Adipocyte (in vitro differentiated cells): ENCODE measurements around the gene GUCA2B.

Experiments
- DNase-seq: peaks from one replicate; pipeline ENCODE4 v3.0.0-alpha.2; 2015; ENCODE audit warnings: low read depth
- H3K27me3 ChIP-seq: replicated peaks from 2 replicates; pipeline ENCODE4 v1.7.0; 2013; ENCODE audit warnings: mild to moderate bottlenecking, low read length, moderate library complexity; ENCODE audit not compliant: control insufficient read depth, insufficient read depth
- H3K36me3 ChIP-seq: 2 replicates; pipeline ENCODE4 v1.7.0; 2013; ENCODE audit warnings: low read length, mild to moderate bottlenecking, moderate library complexity; ENCODE audit not compliant: control insufficient read depth, insufficient read depth, severe bottlenecking
- H3K4me1 ChIP-seq: 2 replicates; pipeline ENCODE4 v1.7.0; 2013; ENCODE audit warnings: mild to moderate bottlenecking, low read length, moderate library complexity; ENCODE audit not compliant: control insufficient read depth, insufficient read depth
- H3K4me3 ChIP-seq: 2 replicates; pipeline ENCODE4 v1.7.0; 2013; ENCODE audit warnings: mild to moderate bottlenecking, low read length, moderate library complexity
- H3K9ac ChIP-seq: 2 replicates; pipeline ENCODE4 v1.7.0; 2013; ENCODE audit warnings: mild to moderate bottlenecking, low read length, moderate library complexity
- H3K9me3 ChIP-seq: 2 replicates; pipeline ENCODE4 v1.7.0; 2013; ENCODE audit warnings: mild to moderate bottlenecking, low read length, moderate library complexity; ENCODE audit not compliant: control insufficient read depth

GUCA2B gene

DNA sequence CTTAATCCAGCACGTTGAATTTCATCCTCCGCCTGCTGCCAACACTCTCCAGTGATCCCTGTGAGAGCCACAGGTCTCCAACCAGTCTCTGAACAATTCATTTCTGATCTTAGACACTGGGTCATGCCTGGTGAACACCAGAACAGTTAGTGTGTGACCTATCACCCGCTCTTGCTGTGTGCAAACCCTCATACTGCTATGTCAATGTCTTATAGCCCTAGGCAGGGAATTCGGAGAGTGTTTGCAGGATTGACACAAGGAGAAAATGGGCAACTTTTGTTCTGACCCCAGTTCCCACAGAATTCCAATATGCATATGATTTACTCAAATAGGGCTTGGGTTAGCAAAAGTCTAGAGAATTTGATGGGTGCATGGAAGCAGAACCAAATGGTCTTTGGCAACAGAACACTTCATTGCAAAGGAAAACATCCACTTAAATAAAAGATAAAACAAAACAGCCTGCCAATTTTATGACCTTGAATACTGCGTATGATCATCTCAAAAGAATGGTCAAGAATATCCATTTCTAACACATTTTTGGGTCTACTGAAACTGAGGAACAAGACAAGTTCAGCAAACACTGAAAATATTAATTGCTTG is 23.0 kb upstream of the GUCA2B start:
- Histone ChIP-seq H3K27me3 (peaks cover 35% of the 10 kb centered on the region), H3K36me3 (no peaks in the 10 kb centered on the region), H3K9me3 (peaks cover 4% of the 10 kb centered on the region), H3K9ac (no peak overlapping the region), H3K4me1 (peaks cover 4% of the 10 kb centered on the region), H3K4me3 (no peak overlapping the region)
- no peak for DNase-seq

DNA sequence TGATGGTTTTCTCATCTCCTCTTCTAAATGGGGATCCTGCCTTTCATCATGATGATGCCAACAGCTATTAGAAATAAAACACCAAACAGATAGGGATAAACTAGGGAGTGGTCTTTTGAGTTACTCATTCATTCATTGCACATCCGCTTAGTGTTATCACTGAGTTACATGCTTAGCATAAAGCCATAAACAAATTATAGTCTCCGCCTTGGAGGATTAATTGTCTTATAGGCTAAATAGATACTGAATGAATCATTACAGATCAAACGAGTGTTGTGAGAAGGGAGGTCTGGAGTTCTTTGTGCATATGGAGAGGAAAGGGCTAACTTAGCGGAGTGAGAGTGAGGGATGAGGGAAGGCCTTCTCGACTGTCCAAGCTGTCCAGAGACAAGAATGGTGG is 19.8 kb upstream of the GUCA2B start:
- no peak overlapping the region for H3K4me3 ChIP-seq
- no peak for DNase-seq
- peaks cover 21% of the 10 kb centered on the region for H3K27me3 ChIP-seq
- H3K9ac ChIP-seq, result no peak overlapping the region
- H3K4me1 ChIP-seq, result peaks cover 14% of the 10 kb centered on the region
- no peaks in the 10 kb centered on the region for H3K9me3 ChIP-seq
- H3K36me3 ChIP-seq, result no peaks in the 10 kb centered on the region

DNA sequence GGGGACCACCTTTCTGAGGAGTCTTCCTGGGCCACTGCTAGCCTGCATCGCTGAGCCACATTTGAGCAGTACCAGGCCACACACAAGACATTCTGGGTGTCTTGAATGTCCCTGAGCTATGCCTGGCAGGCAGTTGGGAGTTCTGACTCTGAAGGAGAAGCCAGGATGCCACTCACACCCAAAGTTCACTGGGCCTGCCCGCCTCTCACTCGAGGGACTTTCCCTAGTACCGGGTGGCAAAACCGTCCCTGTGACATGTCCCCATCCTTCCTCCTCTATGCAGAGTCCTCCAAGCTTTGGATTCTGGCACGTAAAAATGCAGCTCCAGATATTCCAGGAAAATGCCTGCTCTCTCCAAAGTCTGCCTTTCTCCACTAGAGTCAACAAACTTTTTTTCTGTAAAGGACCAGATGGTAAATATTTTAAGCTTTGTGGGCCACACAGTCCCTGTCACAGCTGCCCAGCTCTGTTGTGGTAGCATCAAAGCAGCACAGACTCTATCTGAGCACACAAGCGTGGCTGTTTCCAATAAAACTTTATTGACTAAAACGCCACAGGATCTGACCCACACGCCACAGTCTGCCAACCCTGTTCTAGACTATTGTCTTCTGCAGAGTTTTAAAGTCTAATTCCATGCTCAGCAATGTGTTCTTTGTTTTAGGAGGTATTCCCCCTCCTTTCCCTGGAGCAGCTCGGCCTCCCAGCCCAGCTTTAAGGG is 19.2 kb upstream of the GUCA2B start:
- H3K27me3 ChIP-seq, result peaks cover 15% of the 10 kb centered on the region
- peaks cover 14% of the 10 kb centered on the region for H3K4me1 ChIP-seq
- no peaks in the 10 kb centered on the region for H3K9me3 ChIP-seq
- H3K36me3 ChIP-seq, result no peaks in the 10 kb centered on the region
- DNase-seq, result no peak
- no peak overlapping the region for H3K9ac ChIP-seq
- no peak overlapping the region for H3K4me3 ChIP-seq

DNA sequence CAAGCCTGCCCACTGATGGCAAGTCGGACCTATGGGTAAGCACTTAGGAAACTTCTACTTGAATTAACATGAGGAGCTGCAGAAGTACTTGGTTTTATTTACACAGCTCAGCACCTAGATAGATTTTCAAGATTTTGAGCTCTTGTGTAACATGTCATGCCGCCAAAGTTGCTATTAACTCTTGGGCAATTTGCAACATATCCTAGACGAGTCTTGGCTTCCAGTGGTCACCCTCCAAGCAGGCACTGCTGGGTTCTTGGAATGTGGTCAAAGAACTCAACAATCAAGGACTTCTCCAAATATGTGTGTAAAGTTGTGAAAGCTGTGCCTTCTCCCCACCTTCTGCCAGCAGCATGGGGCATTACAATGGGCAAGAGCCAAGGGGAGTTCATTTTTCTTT is 17.8 kb upstream of the GUCA2B start:
- Histone ChIP-seq H3K4me1 (peaks cover 14% of the 10 kb centered on the region), H3K9me3 (no peaks in the 10 kb centered on the region), H3K4me3 (no peak overlapping the region), H3K9ac (no peak overlapping the region), H3K27me3 (peaks cover 10% of the 10 kb centered on the region), H3K36me3 (no peaks in the 10 kb centered on the region)
- DNase-seq, result peak; percentile 65

DNA sequence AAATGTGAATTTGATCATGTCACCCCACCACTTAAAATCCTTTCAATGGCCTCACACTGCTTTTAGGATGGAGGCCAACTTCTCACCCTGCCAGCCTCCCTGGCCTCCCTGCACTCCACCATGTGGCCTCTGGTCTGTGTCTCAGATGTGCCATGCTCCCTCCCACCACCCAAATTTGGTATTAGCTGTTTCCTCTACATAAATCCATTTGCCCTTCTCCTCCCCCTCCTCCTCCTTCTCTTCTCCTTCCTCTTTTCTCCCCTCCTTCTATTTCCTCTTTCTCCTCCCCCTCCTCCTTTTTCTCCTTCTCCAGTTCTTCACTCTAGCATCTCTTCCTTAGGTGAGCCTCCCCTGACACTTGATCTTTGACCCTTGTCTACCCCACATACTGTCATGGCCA is 16.7 kb upstream of the GUCA2B start:
- Histone ChIP-seq H3K9me3 (no peaks in the 10 kb centered on the region), H3K4me1 (peaks cover 14% of the 10 kb centered on the region), H3K4me3 (no peak overlapping the region), H3K27me3 (peaks cover 10% of the 10 kb centered on the region), H3K9ac (no peak overlapping the region), H3K36me3 (no peaks in the 10 kb centered on the region)
- no peak for DNase-seq

DNA sequence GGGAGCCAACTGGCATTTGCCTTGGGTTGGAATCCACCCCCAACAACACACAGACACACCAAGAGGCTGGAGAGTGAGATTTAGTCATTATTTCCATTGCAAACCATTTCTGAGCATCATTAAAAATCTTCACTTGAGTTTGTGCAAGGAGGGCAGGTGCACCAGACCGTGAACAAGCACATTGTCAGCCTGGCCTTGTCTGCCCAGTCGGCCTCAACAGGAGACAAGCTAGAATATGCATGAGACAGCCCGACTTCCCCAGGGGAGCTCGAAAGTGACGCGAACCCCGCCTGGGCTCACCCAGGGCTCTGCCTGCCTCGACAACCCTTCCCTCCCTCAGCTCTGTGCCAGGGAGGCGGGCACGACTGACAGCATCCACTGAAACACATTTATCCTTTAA is 15.4 kb upstream of the GUCA2B start:
- Histone ChIP-seq H3K4me1 (peaks cover 14% of the 10 kb centered on the region), H3K9ac (no peak overlapping the region), H3K4me3 (no peak overlapping the region), H3K27me3 (peaks cover 22% of the 10 kb centered on the region), H3K9me3 (peaks cover 3% of the 10 kb centered on the region), H3K36me3 (no peaks in the 10 kb centered on the region)
- no peak for DNase-seq

DNA sequence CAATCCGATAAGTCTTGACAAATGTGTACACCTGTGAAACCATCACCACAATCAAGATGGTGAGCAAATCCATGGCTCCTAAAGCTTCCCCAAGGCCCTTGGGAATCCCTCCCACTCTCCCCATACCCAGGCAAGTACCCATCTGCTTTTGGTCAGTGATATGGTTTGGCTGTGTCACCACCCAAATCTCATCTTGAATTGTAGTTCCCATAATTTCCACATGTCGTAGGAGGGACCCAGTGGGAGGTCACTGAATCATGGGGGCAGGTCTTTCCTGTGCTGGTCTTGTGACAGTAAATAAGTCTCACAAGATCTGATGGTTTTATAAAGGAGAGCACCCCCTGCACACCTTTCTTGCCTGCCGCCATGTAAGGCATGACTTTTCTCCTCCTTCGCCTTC is 14.6 kb upstream of the GUCA2B start:
- Histone ChIP-seq H3K4me1 (peaks cover 14% of the 10 kb centered on the region), H3K4me3 (no peak overlapping the region), H3K27me3 (peaks cover 26% of the 10 kb centered on the region), H3K9me3 (peaks cover 3% of the 10 kb centered on the region), H3K9ac (no peak overlapping the region), H3K36me3 (no peaks in the 10 kb centered on the region)
- DNase-seq, result no peak

DNA sequence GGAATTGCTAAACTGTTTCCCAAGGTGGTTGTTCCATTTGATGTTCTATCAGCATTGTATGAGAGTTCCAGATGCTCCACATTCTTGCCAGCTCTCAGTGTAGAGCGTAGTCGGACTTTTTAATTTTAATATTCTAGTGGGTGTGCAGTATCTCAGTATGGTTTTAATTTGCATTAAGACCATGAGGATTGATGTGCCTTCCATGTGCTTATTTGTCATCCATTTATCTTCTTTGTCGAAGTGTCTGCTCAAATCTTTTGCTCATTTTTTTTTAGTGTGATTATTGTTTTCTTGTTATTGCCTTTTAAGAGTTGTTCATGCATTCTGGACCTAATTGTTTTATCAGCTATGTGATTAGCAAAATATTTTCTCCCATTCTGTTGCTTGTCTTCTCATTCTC is 13.8 kb upstream of the GUCA2B start:
- DNase-seq, result no peak
- peaks cover 3% of the 10 kb centered on the region for H3K9me3 ChIP-seq
- peaks cover 34% of the 10 kb centered on the region for H3K27me3 ChIP-seq
- H3K4me3 ChIP-seq, result no peak overlapping the region
- peaks cover 14% of the 10 kb centered on the region for H3K4me1 ChIP-seq
- no peaks in the 10 kb centered on the region for H3K36me3 ChIP-seq
- no peak overlapping the region for H3K9ac ChIP-seq

DNA sequence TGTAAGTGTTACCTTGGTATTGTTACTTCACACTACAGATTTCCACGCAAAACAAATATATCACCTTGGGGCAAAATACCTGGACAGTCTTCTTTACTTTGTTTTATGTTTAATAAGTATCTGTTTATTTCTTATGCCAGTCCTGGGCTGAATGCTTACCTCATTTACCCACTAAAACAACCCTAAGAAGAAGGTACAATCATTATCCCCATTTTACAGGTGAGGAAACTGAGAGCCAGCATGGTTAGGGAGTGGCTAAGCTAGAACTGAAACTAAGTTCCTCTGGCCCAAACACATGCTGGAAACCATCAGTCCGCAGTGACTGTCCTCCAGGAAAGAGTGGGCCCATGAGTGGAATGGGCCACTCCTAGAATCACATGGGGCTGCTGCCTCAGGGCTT is 13.0 kb upstream of the GUCA2B start:
- Histone ChIP-seq H3K4me1 (peaks cover 10% of the 10 kb centered on the region), H3K9ac (no peak overlapping the region), H3K4me3 (no peak overlapping the region), H3K36me3 (no peaks in the 10 kb centered on the region), H3K9me3 (peaks cover 3% of the 10 kb centered on the region), H3K27me3 (peaks cover 42% of the 10 kb centered on the region)
- DNase-seq, result no peak

DNA sequence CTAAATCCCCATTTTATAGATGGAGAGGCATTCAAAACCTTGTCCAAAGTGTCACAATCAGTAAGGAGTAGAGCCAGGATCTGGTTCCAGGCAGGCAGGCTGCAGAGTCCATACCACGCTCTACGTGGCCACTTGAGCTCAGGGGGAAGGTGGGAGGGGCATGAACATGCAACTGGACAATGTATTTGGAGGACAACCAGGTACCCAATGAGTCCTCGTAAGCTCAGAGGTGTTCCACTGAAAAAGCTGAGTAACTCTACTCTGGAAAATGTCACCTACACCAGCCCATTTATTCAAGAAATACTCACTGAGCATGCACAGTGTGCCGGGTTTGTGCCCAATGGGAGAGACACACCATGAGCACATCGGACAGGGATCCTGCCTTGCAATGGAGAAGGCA is 11.2 kb upstream of the GUCA2B start:
- DNase-seq, result no peak
- H3K36me3 ChIP-seq, result no peaks in the 10 kb centered on the region

DNA sequence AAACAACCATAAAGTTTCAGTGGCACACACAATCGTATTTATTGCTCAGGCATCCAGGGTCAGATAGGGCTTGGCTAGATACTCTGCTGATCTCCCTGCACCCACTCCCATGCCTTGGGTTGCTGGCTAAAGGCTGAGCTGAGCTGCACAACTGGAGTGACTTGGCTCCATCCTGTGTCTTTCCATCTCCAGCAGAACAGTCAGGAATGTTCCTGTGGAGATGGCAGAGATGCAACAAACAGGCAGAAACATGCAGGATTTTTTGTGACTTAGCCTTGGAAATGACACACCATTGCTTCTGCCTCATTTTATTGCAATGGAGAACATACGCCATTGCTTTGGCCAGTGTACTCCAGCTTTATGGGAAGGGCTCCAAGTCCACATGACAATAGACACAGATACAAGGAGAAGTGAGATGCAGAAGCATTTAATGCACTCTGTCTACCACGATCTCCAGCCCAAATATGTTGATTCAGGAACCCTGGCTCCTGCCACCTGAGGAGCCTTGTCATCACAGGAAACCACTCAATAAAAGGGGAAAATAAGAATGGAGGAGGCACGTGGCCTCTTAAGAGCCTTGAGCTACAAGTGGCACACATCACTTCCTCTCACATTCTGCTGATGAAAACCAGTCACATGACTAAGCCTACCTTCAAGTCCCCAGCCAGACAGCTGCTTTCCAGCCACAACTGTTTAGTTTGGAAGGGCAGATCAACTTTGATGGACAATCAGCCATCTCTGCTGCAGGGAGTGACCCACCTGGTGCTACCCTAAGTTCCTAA is 10.1 kb upstream of the GUCA2B start:
- peaks cover 64% of the 10 kb centered on the region for H3K27me3 ChIP-seq
- no peaks in the 10 kb centered on the region for H3K36me3 ChIP-seq
- H3K4me3 ChIP-seq, result no peak overlapping the region
- no peak overlapping the region for H3K9ac ChIP-seq
- no peaks in the 10 kb centered on the region for H3K4me1 ChIP-seq
- H3K9me3 ChIP-seq, result peaks cover 3% of the 10 kb centered on the region
- DNase-seq, result no peak

More for the DNA sequence above, 11.2 kb upstream of the GUCA2B start:
- Histone ChIP-seq H3K27me3 (peaks cover 58% of the 10 kb centered on the region), H3K4me1 (no peaks in the 10 kb centered on the region), H3K9me3 (peaks cover 3% of the 10 kb centered on the region), H3K4me3 (no peak overlapping the region), H3K9ac (no peak overlapping the region)
